Measurements from ENCODE around the gene DNASE1L1.

Gene DNASE1L1

DNA sequence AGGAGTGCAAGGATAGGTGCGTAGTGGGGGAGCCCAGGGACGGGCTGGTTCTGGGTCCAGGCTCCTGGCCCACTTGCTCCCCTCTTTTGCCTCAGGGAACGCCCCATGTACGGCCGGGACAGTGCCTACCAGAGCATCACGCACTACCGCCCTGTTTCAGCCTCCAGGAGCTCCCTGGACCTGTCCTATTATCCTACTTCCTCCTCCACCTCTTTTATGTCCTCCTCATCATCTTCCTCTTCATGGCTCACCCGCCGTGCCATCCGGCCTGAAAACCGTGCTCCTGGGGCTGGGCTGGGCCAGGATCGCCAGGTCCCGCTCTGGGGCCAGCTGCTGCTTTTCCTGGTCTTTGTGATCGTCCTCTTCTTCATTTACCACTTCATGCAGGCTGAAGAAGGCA is 28.3 kb downstream of the DNASE1L1 start:
- DNase-seq = no peak

- no peak for DNase-seq
Measured at GRCh38 chrX:154380153-154380552, 28.9 kb downstream of the DNASE1L1 start.

GRCh38 chrX:154379569-154379951 is 29.5 kb downstream of the DNASE1L1 start:
- DNase-seq = no peak

DNA sequence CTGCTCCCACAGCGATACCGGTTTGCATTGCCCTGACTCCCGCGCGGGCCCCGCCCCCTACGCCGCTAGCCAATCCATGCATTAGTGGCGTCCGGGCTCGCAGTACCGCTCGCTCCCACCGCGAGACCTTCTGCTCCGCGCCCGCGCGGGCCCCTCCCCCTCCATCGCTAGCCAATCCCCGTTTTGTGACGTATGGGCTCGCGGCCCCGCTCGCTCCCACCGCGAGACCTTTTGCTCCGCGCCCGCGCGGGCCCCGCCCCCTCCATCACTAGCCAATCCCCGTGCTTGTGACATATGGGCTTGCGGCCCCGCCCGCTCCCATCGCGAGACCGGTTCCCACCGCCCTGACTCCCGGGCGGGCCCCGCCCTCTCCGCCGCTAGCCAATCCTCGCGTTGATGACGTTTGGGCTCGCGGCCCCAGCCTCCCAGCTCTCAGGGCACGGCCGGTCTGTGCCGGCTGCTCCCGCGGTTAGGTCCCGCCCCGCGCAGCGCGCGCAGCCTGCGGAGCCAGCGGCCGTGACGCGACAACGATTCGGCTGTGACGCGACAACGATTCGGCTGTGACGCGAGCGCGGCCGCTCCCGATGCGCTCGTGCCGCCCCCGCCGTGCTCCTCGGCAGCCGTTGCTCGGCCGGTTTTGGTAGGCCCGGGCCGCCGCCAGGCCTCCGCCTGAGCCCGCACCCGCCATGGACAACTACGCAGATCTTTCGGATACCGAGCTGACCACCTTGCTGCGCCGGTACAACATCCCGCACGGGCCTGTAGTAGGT is 30.1 kb downstream of the DNASE1L1 start, which contains the start of gene EMD:
EMD (plus strand) TSS at position 497 of the 770 bp plus-strand sequence; CDS start at position 687, 190 bp downstream.
- DNase-seq = peak; percentile 98

- DNase-seq = no peak
Measured at GRCh38 chrX:154378059-154378798, 30.8 kb downstream of the DNASE1L1 start.

DNA sequence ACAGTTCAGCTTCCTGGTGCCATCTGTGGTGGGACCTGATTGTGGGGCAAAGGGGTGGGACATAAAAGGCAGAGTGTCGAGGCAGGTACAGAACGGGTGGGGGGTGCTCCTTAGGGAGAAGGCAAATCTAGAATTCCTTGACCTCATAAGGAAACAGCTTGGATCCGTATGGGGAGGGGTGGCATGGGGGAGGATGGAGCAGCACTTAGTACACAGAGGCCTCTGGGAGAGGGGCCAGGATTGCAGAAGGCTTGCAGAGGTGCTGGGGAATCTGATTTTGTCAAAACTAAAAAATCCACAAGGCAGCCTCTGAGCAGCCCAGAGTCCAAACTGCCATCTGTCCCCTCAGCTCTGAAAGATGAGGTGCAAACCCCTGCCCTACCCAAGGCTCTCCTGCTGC is 32.3 kb downstream of the DNASE1L1 start:
- no peak for DNase-seq

DNA sequence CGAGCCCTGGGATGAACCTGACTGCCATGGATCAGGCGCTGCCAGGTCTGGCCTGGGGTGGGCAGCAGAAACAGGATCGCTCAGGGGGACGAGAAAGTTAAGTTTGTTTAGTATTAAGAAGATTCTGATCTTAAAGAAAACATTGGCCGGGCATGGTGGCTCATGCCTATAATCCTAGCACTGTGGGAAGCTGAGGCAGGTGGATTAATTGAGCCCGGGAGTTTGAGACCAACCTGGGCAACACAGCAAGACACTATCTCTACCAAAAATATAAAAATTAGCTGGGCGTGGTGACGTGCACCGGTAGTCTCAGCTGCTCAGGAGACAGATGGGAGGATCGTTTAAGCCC is 33.9 kb downstream of the DNASE1L1 start:
- DNase-seq = no peak

- DNase-seq = peak; percentile 14
Measured at GRCh38 chrX:154374313-154375155, 34.5 kb downstream of the DNASE1L1 start, which contains the start of gene FLNA. FLNA (minus strand) TSS chrX:154374634; CDS start chrX:154371245, 3,389 bp downstream.

GRCh38 chrX:154373340-154374306 is 35.4 kb downstream of the DNASE1L1 start:
- DNase-seq = peak; percentile 9

DNA sequence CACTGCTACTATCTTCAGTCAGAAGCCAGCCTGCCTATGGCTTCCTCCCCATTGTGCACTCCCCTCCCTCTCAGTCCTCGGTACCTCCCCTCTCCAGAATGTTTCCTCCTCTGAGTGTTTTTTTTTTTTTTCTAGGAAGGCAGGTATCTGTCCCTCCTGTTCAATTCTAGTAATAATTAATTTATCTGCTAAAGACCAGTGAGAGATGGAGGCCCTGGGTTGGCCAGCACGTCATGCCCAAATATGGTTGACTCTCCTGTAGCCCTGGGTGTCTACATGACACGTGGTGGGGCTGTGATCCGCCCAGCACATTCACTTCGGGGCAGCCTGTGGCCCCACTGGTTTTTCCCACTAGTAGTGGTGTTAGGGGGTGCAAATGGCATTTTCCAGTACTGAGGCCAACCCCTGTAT is 36.4 kb downstream of the DNASE1L1 start:
- peak; percentile 20 for DNase-seq

DNA sequence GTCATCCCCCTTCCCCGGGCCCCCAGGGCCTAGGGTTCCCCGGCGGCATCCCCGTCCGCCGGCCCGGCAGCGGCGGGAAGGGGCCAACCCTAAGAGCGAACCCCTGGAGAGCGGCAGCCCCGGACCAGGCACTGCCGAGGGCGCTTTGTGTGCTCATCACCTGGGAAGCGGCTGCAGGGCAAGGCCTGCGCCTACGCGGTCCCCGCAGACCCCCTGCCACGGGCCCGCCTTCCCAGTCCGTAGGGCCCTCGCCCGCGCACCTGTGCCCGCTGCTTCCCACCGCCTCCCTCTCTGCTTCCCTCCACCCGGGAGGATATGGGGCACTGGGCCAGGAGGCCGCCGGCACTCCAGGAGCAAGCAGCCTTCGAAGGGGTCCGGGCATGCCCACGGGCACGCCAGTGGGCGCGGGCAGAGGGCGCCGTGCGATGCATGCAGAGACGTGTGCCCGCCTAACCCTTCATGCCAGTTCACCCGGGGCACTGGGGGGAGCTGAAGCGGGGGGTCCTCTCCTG is 37.2 kb downstream of the DNASE1L1 start:
- DNase-seq = no peak

DNA sequence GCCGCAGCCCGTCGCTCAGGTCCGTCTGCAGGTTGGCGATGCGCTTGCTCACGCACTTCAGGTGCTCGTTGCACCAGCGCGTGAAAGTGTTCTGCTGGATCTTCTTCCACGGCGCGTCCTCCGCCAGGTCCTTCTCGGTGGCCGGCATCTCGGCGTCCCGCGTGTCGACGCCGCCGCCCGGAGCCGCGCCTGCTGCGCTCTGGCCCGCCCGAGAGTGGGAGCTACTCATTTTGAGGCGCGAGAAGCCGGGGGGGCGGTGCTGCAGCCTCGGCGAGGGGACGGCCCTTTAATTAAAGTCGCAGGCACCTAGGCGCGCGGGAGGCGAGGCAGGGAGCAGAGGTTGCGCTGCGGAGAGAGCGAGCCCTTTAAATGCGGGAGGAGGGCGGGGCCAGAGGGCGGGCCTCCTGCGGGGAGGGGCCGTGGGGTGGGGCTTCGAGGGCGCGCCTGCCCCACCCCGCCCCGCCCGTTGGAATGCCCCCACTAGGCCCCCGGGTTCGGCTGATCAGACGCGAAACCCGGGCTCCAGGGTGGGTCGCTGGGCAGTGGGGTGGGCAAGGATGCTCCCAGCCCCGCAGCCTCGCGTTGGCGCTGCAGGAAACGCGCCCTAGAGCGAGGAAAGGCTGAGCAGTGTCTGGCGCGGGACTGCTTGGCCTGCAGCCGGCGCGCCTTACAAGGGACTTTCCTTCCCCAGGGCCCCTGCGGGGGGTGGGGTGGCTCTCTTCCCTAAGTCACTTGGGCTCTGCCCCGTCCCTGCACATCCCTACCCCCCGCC is 37.9 kb downstream of the DNASE1L1 start:
- peak; percentile 90 for DNase-seq

- DNase-seq = no peak
Measured at GRCh38 chrX:154370300-154371016, 38.6 kb downstream of the DNASE1L1 start.

GRCh38 chrX:154369449-154370299 is 39.4 kb downstream of the DNASE1L1 start:
- peak; percentile 67 for DNase-seq

DNA sequence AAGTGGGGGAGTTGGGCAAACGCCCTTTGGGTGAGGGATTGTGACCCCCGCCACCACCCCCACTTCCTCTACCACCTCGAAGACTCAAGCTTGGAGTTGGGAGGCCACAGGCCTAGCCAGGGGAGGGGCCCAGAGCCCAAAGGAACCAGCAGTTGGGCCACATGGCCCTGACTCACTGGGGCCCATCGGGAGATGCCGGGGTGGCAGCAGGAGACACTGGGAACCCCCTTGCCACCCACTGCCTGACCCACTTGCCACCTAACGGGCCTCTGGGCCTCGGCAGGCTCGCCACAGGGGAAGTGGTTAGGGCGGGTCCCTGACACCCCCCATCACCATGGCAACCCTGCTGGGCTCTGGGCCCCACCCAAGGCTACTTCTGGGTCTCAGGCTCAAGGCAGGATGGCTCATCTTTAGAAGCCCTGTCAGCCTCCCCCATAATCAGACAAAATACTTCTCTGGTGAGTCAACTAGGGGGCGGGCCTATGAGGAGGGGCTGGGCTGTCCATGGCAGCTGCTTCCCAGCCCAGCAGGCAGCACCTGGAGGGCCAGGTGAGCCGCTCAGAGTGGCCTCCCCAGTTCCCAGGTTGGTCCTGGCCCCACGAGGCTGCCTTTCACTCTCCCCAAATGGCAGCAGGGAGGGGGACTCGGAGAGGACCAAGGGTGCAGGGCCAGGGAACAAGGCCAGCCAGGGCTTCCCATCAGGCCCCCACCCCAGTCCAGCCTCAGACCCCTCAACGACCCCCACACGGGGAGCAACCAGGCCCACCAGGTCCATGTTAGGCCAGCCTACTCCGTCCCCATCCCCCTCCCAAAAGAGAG is 40.2 kb downstream of the DNASE1L1 start:
- DNase-seq = peak; percentile 93

- DNase-seq = no peak
Measured at GRCh38 chrX:154367474-154368308, 41.4 kb downstream of the DNASE1L1 start.

DNA sequence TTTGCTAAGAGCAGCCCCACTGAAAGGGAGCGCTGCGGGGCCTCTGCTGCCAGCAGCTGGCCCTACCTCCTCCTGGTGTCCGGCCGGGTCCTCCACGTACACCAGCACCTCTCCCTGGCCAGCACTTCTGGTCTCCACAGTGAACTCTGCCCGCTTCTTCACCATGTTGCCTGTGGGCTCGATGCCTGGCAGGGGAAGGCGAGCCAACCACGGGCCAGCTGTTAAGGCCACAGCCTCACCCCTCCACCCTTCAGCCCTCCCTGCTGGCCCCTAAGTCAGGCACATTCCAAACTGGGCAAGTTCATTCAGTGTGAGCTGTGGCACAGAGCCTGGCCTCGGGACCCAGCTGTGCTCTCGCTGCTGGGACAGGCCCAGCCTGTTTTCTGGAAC is 42.4 kb downstream of the DNASE1L1 start:
- no peak for DNase-seq

All from stimulated activated naive CD4-positive, alpha-beta T cell treated with Interleukin-2 at 50 U/mL for 16 hours (primary cell).